ENCODE data around the gene LSG1.

Gene LSG1

DNA sequence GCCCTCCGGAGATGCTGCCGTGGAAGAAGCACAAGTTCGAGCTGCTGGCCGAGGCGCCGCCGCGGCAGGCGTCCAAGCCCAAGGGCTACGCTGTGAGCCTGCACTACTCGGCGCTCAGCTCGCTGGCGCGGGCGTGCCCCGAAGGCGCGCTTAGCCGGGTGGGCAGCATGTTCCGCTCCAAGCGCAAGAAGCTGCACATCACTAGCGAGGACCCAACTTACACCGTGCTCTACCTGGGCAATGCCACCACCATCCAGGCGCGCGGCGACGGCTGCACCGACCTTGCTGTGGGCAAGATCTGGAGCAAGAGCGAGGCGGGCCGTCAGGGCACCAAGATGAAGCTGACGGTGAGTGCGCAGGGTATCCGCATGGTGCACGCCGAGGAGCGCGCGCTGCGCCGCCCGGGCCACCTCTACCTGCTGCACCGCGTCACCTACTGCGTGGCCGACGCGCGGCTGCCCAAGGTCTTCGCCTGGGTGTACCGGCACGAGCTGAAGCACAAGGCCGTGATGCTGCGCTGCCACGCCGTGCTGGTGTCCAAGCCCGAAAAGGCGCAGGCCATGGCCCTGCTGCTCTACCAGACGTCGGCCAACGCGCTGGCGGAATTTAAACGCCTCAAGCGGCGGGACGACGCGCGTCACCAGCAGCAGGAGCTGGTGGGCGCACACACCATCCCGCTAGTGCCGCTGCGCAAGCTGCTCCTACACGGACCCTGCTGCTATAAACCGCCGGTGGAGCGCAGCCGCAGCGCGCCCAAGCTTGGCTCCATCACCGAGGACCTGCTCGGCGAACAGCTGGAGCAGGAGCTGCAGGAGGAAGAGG lies 15.0 kb upstream of the LSG1 start:
- DNase-seq, result peak; percentile 35

DNA sequence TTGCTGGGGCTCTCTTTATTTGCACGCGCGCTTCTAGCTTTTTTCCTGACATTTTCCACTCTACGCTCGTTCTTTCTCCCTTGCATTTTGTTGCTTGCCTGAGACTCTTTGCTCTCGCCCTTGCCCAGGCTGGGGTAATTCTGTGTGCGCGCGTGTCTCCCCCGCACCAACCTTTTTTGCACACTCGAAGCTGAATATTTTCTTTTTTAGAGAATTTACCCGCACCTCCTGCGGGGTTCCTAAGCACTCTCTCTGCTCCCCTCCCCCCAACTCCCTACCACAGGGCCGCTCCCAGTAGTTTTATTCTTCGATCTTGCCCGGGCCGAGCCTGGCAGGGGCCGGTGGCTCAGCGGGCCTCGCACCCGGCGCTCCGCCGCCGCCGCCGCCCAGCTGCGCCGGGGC lies 14.4 kb upstream of the LSG1 start:
- DNase-seq, result no peak

DNA sequence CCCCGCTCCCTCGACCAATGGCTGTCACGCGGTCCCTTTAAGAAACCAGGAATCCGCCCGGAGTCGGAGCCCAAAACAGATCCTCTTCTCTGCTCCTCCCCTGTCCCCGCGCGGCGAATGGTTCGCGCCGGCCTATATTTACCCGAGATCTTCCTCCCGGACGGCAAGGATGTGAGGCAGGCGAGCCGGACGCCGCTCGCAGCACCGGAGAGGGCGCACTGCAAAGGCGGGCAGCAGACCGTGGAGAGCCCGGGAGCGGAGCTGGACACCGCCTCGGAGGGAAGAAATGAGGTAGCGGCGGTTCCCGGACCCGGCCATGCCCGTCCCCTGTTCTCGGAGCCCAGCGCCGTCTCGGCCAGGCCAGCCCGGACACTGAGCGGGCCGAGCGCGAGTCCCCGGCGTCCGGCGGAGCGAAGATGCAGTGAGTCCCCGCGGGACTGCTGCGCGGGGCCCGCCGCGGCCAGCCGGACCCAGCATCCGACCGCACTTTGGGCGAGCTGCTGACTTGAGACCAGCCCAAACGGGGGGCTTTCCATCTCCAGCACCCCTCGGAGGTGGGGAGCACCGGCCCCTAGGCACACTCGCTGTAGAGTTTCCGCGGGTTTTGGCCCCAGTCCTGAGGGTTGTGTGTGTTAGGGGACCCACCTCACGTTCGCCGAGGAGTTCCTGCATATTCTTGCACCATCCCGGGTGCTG lies 13.9 kb upstream of the LSG1 start, which contains the start of gene FAM43A:
TSS of gene FAM43A (plus strand) at position 166 of the 696 bp plus-strand sequence. CDS start 944 bp downstream, outside the sequence.
- DNase-seq, result peak; percentile 95

DNA sequence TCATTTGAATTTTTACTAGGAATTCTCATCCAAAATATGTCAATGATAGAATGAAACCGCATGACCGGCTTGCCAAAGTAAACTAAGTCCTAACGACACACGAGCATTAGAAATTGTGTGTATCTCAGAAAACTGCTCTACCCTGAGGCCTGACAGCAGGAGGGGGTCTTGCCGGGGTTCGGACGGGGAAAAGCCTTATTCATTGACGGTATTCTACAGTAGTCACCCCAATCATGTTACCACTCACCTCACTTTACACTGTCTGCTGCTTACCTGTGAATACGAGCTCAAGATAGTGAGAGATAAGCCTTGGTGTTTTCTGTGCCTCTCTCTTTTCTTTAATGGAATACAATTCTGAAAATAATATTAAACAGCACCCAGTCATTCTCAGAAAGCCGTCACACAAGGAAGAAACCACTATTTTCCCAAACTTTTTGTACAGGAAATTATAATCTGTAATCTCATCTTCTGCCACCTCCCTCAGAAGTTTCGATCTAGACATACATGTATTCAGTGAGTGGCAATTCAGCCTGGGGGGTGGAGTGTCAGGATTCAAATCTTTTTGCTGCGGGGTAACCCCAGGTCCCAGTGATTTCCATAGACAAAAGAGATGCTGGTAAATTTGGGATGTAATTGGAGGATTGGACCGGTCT lies 13.2 kb upstream of the LSG1 start:
- no peak for DNase-seq

DNA sequence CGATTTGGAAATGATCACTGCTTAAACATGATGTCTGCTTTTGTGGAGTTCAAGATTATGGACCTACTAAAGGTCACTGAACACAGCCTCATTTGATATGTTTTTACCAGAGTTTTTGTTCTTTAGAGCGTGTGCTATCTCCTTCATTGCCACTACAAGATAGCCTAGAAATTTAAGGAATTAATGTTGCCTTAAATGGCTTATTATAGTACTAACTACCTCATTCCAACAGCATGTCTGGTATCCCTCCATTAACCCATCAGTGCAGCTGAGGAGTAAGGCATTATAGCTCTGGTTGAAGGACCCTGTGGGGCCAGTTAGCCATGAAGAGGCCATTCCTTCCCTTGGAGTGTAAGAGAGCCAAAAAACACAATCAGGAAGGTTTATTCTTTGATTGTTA lies 11.4 kb upstream of the LSG1 start:
- peak; percentile 28 for DNase-seq

DNA sequence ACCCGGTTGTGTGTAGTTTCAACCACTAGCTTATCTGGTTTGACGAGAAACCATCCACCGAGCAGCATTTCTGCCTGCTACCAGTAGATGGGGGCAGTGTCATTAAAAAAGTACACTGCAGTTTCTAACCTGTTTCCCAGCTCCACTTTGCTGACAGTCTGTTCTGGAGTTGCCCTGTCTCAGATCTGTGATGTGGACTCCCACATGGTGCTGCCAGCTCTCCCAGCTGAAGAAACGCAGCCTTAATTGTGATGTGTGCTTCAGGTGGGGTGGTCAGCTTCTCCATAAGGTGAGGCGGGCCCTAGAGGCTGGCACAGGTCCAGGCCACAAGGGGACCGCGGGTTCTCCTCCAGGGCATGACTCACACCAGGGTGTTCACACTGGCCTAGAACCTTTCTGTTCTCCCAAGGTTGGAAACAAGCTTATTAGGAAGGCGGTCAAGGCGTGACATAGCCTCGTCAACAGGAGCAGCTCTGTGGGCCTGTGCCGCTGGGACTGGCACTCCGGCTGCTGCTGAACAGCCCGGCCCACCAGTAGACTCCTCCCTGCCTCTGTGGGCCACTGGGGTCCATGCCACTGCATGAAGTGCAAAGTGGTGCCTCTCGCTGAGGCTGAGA lies 10.8 kb upstream of the LSG1 start:
- peak; percentile 84 for DNase-seq

DNA sequence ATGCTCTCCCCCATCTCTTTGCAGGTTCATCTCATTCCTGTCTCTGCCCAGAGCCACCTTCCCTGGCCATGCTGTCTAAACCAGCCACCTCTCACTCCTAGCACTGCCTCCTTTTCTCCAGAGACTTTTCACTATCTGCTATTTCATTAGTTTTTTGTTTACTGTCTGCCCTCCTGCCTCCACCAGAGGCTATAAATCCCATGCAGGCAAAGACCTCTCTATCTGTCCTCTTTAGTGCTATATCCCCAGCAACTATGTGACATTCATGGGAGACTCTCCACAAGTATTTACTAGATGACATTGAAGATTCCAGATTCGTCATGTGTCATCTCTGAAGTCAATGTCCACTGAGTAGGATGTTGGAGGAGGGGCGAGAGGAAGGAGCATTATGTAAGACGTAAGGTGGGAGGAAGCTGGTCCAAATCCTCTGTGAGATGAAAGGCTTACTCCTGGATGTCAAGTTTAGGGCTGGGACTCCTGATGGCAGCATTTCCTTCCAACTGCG lies 10.2 kb upstream of the LSG1 start:
- no peak for DNase-seq

DNA sequence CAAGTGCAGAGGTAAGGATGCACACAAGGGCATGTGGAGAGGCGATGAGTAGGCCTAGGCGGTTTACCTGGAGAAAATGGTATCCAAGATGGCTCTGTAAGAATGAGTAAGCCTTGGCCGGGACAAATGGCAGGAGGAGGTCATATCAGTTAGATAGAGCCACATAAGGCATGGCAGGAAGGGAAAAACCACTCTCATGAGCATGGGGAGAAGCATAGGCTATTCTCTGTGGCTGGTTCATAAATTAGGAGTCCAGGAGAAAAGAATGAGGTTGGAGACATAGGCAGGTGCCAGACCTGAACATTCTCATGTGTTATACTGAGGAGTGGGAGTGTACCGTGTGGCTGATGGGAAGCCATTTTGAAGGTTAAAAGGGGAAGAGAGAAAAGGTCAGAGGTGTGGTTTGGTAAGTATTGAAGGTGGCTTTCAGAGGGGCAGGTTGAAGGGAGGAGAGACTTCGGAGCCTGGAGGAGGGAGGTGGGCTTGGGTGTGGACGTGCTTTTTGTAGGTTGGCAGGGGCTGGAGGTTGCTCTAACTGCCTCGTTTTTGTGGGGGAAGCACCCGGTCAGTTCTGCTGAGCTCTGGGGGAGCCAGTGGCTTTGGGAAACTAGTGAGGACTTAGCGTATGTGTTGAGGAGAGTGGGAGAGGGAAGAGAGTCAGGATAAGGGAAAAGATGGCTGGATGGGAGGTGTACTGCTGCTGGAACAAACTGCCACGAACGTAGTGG lies 9.1 kb upstream of the LSG1 start:
- DNase-seq, result no peak

DNA sequence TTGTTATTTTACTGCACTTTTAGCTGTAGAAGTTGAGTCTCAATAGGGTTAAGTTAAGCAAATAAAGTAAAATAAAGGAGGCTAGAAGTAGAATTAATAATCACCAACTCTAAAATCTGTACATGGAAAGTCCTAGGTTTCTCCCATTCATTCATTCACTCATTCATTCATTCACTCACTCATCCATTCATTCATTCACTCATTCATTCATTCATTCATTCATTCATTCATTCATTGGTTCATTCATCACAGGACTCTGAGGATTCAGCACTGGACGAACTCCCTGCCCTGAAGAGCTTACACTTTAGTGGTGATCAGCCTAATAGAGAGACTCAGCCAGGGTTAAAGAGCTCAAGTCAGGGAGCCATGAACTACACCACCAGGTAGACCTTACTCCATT lies 4.5 kb upstream of the LSG1 start:
- DNase-seq, result no peak

DNA sequence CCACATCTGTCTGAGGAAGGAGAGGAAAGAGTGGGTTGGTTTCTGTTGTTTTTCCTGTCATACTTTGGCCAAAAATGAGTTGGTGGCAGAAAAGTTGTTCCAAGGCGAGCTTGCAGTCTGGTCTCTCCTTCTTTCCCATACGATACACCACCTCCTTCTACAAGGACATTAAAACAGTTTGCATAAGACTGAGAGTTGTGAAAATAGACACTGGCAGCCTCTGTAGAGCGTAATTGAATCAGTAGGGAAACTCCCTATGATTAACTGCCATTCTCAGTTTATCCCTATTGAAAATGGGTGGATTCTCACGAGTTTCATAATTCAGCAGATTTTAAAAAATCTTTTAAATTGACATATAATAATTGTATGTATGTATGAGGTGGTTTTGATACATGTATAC lies 3.7 kb upstream of the LSG1 start:
- DNase-seq, result no peak

DNA sequence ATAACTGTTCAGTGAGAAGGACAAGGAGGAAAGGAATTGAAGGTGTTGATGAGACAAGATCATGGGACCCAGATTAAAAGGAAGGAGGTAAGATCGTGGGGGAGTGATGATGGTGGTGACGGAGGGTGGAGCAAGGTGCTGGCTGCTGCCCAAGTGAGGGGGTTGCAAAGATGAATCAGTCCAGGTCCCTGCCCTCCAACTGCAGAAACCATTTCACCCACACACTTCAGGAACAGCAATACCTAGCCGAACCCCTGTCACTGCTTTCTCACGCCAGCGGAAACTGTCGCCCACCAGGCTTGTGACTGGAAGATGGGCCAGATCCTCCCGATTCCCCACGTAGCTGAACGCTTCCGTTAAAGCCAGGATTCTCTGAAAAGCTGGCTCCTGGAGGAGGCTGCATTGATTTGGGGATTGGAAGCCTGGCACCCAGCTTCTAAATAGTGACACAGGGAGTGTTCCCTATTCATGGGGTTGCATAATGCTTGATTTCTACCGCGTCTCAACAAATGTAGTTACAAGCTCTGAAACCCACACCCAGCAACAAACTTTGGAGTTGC lies 3.2 kb upstream of the LSG1 start:
- DNase-seq, result no peak

DNA sequence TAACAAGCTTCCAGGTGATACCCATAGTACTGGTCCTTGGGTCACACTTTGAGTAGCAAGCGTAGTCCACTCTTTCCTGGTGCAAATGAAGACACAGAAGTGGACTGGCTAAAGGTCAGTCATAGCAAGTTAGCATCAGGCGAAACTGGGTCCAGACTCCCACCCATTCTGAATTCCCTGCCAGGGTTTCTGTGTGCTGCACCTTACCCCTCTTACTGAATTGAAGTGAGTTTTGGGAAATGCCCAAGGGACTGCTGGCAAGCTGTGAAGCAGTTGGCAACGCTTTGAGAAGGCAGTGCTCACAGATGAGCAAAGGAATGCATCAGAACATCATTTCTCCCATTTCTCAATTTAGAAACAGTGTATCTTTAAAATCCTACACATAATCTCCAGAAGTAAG lies 1.8 kb upstream of the LSG1 start:
- DNase-seq, result no peak

DNA sequence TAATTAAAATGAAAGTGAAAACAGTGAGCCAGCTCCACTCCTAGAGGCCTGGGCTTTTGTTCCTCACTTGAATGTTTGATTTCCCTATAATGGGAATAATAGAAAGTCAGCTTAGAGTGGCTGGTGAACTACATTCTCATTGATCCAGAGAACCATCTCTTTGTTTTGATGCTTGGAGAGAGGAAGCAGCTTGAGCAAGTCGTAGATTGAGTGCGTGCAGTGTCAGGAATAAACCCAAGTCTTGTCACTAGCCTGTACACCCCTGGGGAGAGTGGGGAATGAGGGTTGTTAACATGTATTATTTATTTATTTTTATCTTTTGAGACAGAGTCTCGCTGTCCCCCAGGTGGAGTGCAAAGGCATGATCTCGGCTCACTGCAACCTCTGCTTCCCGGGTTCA lies 885 bp upstream of the LSG1 start:
- no peak for DNase-seq

DNA sequence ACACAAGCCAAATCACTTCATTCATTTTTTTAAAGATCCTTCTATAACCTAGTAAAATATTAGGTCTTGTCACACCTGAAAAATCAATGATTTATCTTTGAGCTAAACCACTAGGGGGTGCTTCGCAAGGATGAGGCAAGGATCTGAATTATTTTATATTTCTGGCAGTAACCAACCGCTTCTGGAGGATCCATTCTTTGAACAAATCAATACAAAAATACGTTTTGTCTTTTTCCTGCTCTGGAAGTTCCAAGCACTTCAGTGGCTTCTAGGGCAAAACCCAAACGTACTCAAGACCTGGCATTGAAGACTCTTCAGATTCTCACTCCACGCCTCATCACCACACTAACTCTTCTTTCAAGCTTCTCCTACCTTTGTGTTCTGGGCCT lies 486 bp downstream of the LSG1 start:
- peak; percentile 41 for DNase-seq

DNA sequence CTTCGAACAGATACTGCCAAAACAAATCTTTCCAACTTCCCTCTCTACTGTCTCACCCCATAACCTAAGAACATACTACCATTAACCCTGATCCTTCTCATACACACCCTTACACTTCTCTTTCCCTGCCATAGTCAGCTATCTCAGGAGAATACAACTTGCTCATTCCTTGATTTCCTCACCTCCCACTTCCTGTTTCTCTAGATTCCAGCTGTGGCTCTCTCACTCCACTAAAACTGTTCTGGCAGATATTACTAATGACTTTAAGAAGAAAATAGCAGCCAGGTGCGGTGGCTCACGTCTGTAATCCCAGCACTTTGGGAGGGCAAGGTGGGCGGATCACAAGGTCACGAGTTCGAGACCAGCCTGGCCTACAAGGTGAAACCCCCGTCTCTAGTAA lies 4.6 kb downstream of the LSG1 start:
- DNase-seq, result no peak

DNA sequence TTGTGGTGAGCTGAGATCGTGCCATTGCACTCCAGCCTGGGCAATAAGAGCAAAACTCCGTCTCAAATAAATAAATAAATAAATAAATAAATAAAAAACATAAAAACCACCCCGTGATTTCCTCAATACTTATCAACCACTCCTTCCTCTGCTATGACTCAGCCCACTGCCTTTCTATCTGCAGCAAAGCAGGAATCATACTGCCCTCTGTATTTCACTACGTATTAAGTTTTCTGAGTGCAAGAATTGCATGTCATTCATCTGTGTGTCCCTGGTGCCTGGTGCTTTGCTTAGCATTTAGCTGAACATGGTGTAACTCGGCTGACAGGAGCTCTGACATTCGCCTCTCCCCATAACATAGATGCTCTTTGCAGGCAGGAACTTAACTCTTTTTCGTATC lies 7.1 kb downstream of the LSG1 start:
- no peak for DNase-seq

DNA sequence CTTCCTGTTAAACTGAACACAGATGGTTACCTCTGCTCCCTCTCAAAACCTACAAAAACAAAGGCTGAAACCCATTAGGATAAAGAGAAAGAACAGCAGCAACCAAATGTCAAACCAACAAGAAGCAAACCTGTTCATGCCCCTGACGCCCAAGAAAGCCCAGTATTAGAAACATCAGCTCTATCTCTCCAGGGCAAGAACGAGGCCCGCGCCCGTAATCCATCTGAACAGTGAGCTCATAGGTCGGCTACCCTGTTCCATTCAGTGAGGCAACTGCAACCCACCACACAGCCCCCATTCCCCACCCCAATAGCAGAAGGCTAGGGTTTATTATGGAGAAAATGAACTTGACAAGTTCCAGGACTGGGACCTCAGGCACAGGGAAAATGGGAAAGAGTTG lies 10.0 kb downstream of the LSG1 start:
- no peak for DNase-seq

DNA sequence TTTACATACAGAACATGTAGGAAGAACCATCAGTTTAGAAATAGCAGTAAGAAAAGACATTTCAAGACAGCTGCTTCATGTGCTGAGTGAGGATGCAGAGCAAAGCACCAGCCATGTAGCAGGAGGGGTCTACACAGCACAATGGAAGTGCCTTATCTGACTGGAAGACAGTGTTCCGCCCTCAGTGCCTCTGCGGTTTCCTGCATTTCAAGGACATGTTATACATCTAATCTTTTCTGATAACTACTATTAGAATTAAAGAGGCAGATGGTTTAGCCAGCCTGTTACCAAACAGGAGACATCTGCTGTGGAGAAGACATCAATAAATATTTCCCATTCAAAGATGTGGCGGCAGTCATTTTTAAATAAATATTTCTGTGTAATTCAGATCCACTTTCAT lies 10.6 kb downstream of the LSG1 start:
- no peak for DNase-seq

DNA sequence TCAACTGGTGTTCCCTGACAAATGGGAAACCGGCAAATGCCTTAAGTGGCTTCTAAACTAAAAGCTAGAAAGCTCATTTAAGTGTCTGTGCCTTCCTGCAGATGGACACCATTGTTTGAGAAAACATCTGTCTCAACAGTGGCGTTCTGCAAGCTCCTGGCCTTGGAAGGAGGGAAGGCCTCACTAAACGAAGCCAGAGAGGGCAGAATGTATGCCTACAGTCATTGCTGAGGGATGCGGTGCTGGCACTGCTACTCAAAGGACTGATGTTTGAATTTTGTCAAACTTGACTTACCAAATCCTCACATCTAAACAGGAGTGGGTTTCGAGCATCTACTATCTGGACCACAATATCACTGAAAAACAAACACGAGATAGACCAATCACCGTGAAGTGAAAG lies 12.2 kb downstream of the LSG1 start:
- DNase-seq, result no peak

DNA sequence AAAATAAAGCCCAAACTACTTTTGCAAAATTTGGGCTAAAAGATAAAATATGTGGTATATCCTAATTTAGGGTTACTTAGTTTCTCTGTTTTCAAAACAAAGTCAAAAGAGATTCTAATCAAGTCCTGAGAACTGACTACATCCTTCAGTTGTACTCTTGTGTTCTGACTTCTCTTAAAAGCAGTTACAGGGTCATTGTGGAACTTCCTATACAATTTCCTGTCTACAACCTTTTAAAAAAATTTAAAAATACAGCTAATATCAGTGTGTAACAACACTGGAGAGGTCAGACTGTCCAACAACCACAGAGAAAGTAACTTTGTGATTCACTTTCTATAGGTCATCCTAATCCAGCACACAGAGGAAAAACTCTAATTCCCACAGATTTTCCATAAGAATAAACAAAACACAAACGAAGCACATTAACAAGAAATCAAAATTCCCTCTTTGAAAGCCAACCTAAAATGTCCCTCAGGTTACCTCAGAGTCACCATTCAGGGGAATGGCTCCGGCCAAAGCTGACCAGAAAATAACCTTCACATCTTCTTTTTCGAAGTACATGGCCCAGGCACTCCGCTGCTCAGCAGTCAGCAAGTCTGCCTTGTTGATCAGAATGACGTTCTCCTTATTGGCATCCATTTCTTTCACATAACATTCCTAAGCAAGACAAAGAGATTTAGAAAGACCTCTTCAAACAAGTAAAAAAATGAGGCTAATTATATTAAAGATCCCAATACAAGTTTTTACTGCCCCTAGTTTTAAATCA lies 13.3 kb downstream of the LSG1 start:
- no peak for DNase-seq

DNA sequence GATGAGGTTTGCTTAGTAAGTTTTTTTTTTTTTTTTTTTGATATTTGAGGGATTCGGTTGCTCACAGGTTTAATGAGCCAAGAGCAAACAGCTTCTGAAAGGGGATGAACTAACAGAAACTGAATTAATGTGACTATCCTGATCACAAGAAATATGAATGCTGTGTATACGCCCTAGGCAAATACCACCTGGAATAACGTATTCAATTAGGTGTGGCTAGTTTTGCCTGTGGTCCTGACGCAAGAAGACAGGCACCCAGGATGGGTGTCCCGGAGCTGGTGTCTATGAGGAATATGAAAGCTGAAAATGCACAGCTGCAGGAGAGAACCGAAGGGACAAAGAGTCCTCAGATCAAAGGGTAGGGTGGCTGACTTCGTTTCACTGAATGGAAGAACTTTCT lies 14.6 kb downstream of the LSG1 start:
- DNase-seq, result no peak

DNA sequence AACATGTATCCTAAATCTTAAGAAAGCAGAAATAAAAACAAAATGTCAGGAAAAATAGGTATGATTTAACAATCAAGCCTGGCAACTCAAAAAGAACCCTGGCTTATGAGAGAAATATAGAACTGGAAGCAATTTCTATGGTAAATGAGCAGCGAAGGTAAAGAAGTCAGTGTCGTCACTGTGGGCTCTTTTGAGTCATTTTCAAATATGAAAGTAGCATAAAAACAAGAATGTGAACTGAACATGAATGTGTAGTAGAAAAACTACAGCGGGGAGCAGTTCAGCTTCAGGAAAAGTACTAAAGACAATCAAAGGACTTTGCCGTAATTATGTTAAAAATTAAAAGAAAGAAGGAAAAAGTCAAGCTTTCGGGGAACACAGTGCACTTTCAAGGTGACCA lies 17.5 kb downstream of the LSG1 start:
- DNase-seq, result peak; percentile 32

Data from fibroblast of upper back skin (primary cell).